ENCODE results near the gene PLB1.

- TF ChIP-seq CTCF (conservative IDR thresholded peaks at IDR 0.05; ENCODE audit: low read length) (no peak), EZH2phosphoT487 (IDR thresholded peaks at IDR 0.05; ENCODE audit: borderline replicate concordance) (no peak)
Observed at GRCh38 chr2:28526527-28527132, 30.8 kb downstream of the PLB1 start.
